H1 (cell line): ENCODE data around the gene ASAP3. TPM values are rescaled to one million over a fixed set of nuclear protein-coding genes. Genes with fewer than 3 reads are reported as not detected.

Experiments used
- CTCF ChIA-PET: fragments of 300-600 bp; sonication (Branson Sonifier 250); formaldehyde crosslinking; loops from one replicate; lab custom pipeline; 2021; ENCODE audit not compliant: partially characterized antibody; lab: Charles Lee
- POLR2A ChIA-PET: fragments of 300-600 bp; sonication (Branson Sonifier 250); formaldehyde crosslinking; loops from one replicate; lab custom pipeline; 2021; ENCODE audit warnings: inconsistent platforms; ENCODE audit not compliant: partially characterized antibody; lab: Charles Lee
- DNase-seq, 2 experiments: peaks; one replicate each; pipeline versions ENCODE4 v3.0.0 to v3.0.0-alpha.2; 2010 to 2022; ENCODE audit warnings: low spot score in 2 of 2, low read depth in 1 of 2, mixed read lengths in 1 of 2
- FAIRE-seq: peaks from 2 replicates; lab custom pipeline; 2011; peaks lifted over from hg19 to GRCh38; lab: Jason Lieb, UNC
- H2AFZ ChIP-seq: 2 replicates; pipeline ENCODE4 v1.8.1; 2012; ENCODE audit warnings: low read length, inconsistent platforms
- H2AK5ac ChIP-seq: 2 replicates; pipeline ENCODE4 v1.6.1; 2013; ENCODE audit warnings: low read depth, low read length
- H2BK120ac ChIP-seq: replicated peaks from 2 replicates; pipeline ENCODE3; 2013; ENCODE audit warnings: low read depth, low read length, inconsistent platforms
- H2BK12ac ChIP-seq: 2 replicates; pipeline ENCODE4 v1.6.1; 2013; ENCODE audit warnings: low read depth, low read length
- H2BK15ac ChIP-seq: 2 replicates; pipeline ENCODE4 v1.6.1; 2013; ENCODE audit warnings: low read length
- H2BK20ac ChIP-seq: 2 replicates; pipeline ENCODE4 v1.6.1; 2013; ENCODE audit warnings: low read length
- H2BK5ac ChIP-seq: 2 replicates; pipeline ENCODE4 v1.6.1; 2013; ENCODE audit warnings: low read depth, low read length
- H3K14ac ChIP-seq: 2 replicates; pipeline ENCODE4 v1.6.1; 2013; ENCODE audit warnings: inconsistent platforms; ENCODE audit not compliant: insufficient read length
- H3K18ac ChIP-seq: 2 replicates; pipeline ENCODE4 v1.6.1; 2013; ENCODE audit warnings: low read length; ENCODE audit errors: extremely low read depth
- H3K23ac ChIP-seq: 2 replicates; pipeline ENCODE4 v1.6.1; 2013; ENCODE audit warnings: inconsistent platforms; ENCODE audit not compliant: insufficient read length
- H3K23me2 ChIP-seq: 2 replicates; pipeline ENCODE4 v1.6.1; 2013; ENCODE audit warnings: low read depth, low read length
- H3K27ac ChIP-seq: 2 replicates; pipeline ENCODE4 v1.6.1; 2011; ENCODE audit warnings: low read depth, low read length, inconsistent platforms
- H3K27me3 ChIP-seq, 4 experiments: replicated peaks in 1 of 4; 1 replicate in 1 of 4; 2 replicates in 3 of 4; pipeline versions ENCODE4 v1.6.1 to v1.8.1; 2011 to 2013; ENCODE audit warnings: low read length in 3 of 4, mild to moderate bottlenecking in 3 of 4, inconsistent platforms in 2 of 4, mixed read lengths in 2 of 4, moderate library complexity in 1 of 4; ENCODE audit not compliant: control insufficient read depth in 3 of 4, insufficient read depth in 3 of 4; ENCODE audit errors: extremely low read depth in 1 of 4
- H3K36me3 ChIP-seq, 4 experiments: 2 replicates each; pipeline versions ENCODE4 v1.6.1 to v1.8.1; 2011 to 2013; ENCODE audit warnings: mild to moderate bottlenecking in 4 of 4, low read length in 3 of 4, moderate library complexity in 2 of 4, control low read depth in 1 of 4, inconsistent platforms in 1 of 4; ENCODE audit not compliant: insufficient read depth in 4 of 4, control insufficient read depth in 2 of 4
- H3K4ac ChIP-seq: replicated peaks from 2 replicates; pipeline ENCODE3; 2013; ENCODE audit warnings: low read length, low read depth, mixed read lengths, inconsistent platforms; ENCODE audit not compliant: insufficient read length
- H3K4me1 ChIP-seq, 4 experiments: replicated peaks in 1 of 4; 1 replicate in 1 of 4; 2 replicates in 3 of 4; pipeline versions ENCODE4 v1.6.1 to v1.8.1; 2011 to 2013; ENCODE audit warnings: low read length in 3 of 4, inconsistent platforms in 2 of 4, mixed read lengths in 1 of 4; ENCODE audit not compliant: insufficient read depth in 4 of 4, control insufficient read depth in 3 of 4
- H3K4me2 ChIP-seq, 2 experiments: 2 replicates each; pipeline versions ENCODE4 v1.6.1 to v1.8.1; 2011 to 2013; ENCODE audit warnings: low read depth in 2 of 2, low read length in 2 of 2, control low read depth in 1 of 2, inconsistent platforms in 1 of 2, mild to moderate bottlenecking in 1 of 2; ENCODE audit not compliant: insufficient read depth in 1 of 2
- H3K4me3 ChIP-seq, 4 experiments: fragments of 200-600, 300-600 bp in 1 of 4; sonication (generic), shearing (Covaris generic), sonication (Bioruptor Twin) in 1 of 4; 2 replicates each; pipeline versions ENCODE4 v1.5.1 to v1.8.1; 2011 to 2016; ENCODE audit warnings: low read length in 4 of 4, low read depth in 3 of 4, control low read depth in 2 of 4, inconsistent platforms in 2 of 4, mild to moderate bottlenecking in 2 of 4, mixed read lengths in 1 of 4, moderate library complexity in 1 of 4; ENCODE audit not compliant: insufficient read depth in 2 of 4; ENCODE audit errors: extremely low read depth in 1 of 4
- H3K56ac ChIP-seq: replicated peaks from 2 replicates; pipeline ENCODE3; 2013; ENCODE audit warnings: low read depth, mild to moderate bottlenecking, mixed read lengths, low read length, inconsistent platforms; ENCODE audit not compliant: insufficient read length
- H3K79me1 ChIP-seq: 2 replicates; pipeline ENCODE4 v1.6.1; 2013; ENCODE audit warnings: low read depth, low read length, control low read depth
- H3K79me2 ChIP-seq, 2 experiments: 2 replicates each; pipeline versions ENCODE4 v1.6.1 to v1.8.1; 2012 to 2013; ENCODE audit warnings: low read length in 2 of 2, mild to moderate bottlenecking in 2 of 2, inconsistent platforms in 1 of 2; ENCODE audit not compliant: insufficient read depth in 2 of 2, control insufficient read depth in 1 of 2
- H3K9ac ChIP-seq, 4 experiments: replicated peaks in 1 of 4; 1 replicate in 1 of 4; 2 replicates in 3 of 4; pipeline versions ENCODE4 v1.6.1 to v1.8.1; 2011 to 2013; ENCODE audit warnings: low read depth in 3 of 4, low read length in 3 of 4, control low read depth in 2 of 4, mild to moderate bottlenecking in 2 of 4, moderate library complexity in 2 of 4, inconsistent platforms in 1 of 4; ENCODE audit errors: extremely low read depth in 1 of 4
- H3K9me3 ChIP-seq, 2 experiments: 2 replicates each; pipeline versions ENCODE4 v1.6.1 to v1.8.1; 2012 to 2013; ENCODE audit warnings: mild to moderate bottlenecking in 2 of 2, moderate library complexity in 2 of 2, control low read depth in 1 of 2, inconsistent platforms in 1 of 2, low read depth in 1 of 2, low read length in 1 of 2, mixed read lengths in 1 of 2; ENCODE audit not compliant: insufficient read depth in 2 of 2
- H4K20me1 ChIP-seq, 2 experiments: replicated peaks in 1 of 2; 2 replicates each; pipeline versions ENCODE3 to v1.8.1; 2011 to 2013; ENCODE audit warnings: inconsistent platforms in 2 of 2, low read length in 2 of 2, mild to moderate bottlenecking in 1 of 2; ENCODE audit not compliant: insufficient read depth in 2 of 2, control insufficient read depth in 1 of 2
- H4K5ac ChIP-seq: 2 replicates; pipeline ENCODE4 v1.6.1; 2013; ENCODE audit warnings: low read length, low read depth, mixed read lengths, inconsistent platforms; ENCODE audit not compliant: insufficient read length
- H4K8ac ChIP-seq: 2 replicates; pipeline ENCODE4 v1.8.0; 2013; ENCODE audit warnings: mild to moderate bottlenecking, moderate library complexity, low read length, inconsistent platforms; ENCODE audit not compliant: insufficient read depth; ENCODE audit errors: extremely low read depth
- H4K91ac ChIP-seq: replicated peaks from 2 replicates; pipeline ENCODE3; 2013; ENCODE audit warnings: low read length, mixed read lengths, inconsistent platforms; ENCODE audit not compliant: insufficient read length
- BACH1 ChIP-seq: IDR thresholded peaks from 2 replicates; pipeline ENCODE4 v1.6.1; 2012; ENCODE audit warnings: low read length, improper control_type of control experiment
- EZH2 ChIP-seq: fragments of 200-600 bp; sonication (generic); IDR thresholded peaks from 2 replicates; pipeline ENCODE4 v1.7.1; 2012; ENCODE audit warnings: low read depth, mild to moderate bottlenecking, moderate library complexity, low read length, inconsistent platforms; ENCODE audit not compliant: severe bottlenecking
- SUZ12 ChIP-seq: fragments of 200-600 bp; sonication (generic); IDR thresholded peaks from 2 replicates; pipeline ENCODE4 v1.6.1; 2012; ENCODE audit warnings: mild to moderate bottlenecking, inconsistent platforms, low read length, moderate library complexity, mixed read lengths
- WGBS, 2 experiments: shearing (Covaris generic) in 1 of 2; methylation state at CpG; one replicate each; pipeline versions ENCODE4 v1.1.6 to v1.1.7; 2013 to 2015; ENCODE audit warnings: low lambda C conversion rate in 2 of 2, mixed read lengths in 2 of 2, inconsistent platforms in 1 of 2, low coverage in 1 of 2, missing lambda C conversion rate in 1 of 2; ENCODE audit not compliant: insufficient replicate concordance in 2 of 2, insufficient coverage in 1 of 2, insufficient read length in 1 of 2; ENCODE audit errors: extremely low coverage in 1 of 2, missing lambda C conversion rate in 1 of 2; 5-methylcytosine and 5-hydroxymethylcytosine counted together
- polyA plus RNA-seq, 7 experiments: library from polyadenylated mRNA; depleted of rRNA in 3 of 7; stranded (reverse) in 5 of 7; unstranded in 2 of 7; fragments of >200 nt in 5 of 7; fragments of 200-250 nt in 2 of 7; gene quantifications; 1 replicate in 5 of 7; 2 replicates in 1 of 7; 4 replicates in 1 of 7; pipeline versions ENCODE4 v1.2.1 to v1.2.3, GENCODE V29; 2011 to 2013; ENCODE audit warnings: missing spikeins in 2 of 7, mixed read lengths in 2 of 7
- total RNA-seq: library from RNA; stranded (reverse); fragmentation: NEBNext Ultra II Directional; extraction: Animal tissue kit (Norgen Biotek cat#: 25700); gene quantifications from 2 replicates; pipeline ENCODE4 v1.2.1, GENCODE V29; 2021

The ASAP3 gene
- total and polyA plus RNA-seq, 2 of the 8 experiments (the other 6 are each of a cell fraction or from before 2014, with no cell fraction given), result 53.1 to 58.0 TPM

- no peaks in the 10 kb centered on the region; a peak in 1 of 4 replicates for H3K9me3 ChIP-seq
- H2BK20ac ChIP-seq, result no peak overlapping the region
- peaks cover 14 to 24% of the 10 kb centered on the region in 2 experiments for H4K20me1 ChIP-seq
- peaks cover 73 to 91% (median 90%) of the 10 kb centered on the region in 4 experiments for H3K27me3 ChIP-seq
- WGBS, 2 experiments, result 64% methylated on average over 6 of the region's 6 CpGs; no CpG with 5 or more reads in 1 of the 2 experiments
- no peak overlapping the region; a peak in 1 of 4 replicates for H3K4me2 ChIP-seq
- no peak overlapping the region for H3K56ac ChIP-seq
- H3K79me1 ChIP-seq, result 0 out of 2 replicates have a peak, but pooled peaks cover 3% of the 10 kb centered on the region
- no peak overlapping the region for H3K14ac ChIP-seq
- no peak overlapping the region for H2AFZ ChIP-seq
- no peak overlapping the region for H2BK5ac ChIP-seq
- no peak overlapping the region for H3K4ac ChIP-seq
- no peak overlapping the region for H2BK12ac ChIP-seq
- H2BK15ac ChIP-seq, result no peak overlapping the region
- H3K79me2 ChIP-seq, result no peaks in the 10 kb centered on the region
- DNase-seq (no peak), FAIRE-seq (no peak)
- no peak overlapping the region for H2AK5ac ChIP-seq
- H4K5ac ChIP-seq, result no peak overlapping the region
- CTCF ChIA-PET, result interaction anchor here (0.7 to 3.4 kb wide), 9 partner anchors 10 to 117 kb away, joined by 3 to 29 read pairs (median 4); partner anchors contain the start of gene ASAP3
- H4K91ac ChIP-seq, result no peak overlapping the region
- no peak overlapping the region for H3K27ac ChIP-seq
- H3K36me3 ChIP-seq, result peaks cover 0 to 3% (median 0%) of the 10 kb centered on the region in 4 experiments; a peak in 2 of 8 replicates
- no peak overlapping the region; a peak in 1 of 7 replicates for H3K9ac ChIP-seq
- POLR2A ChIA-PET, result interaction anchor here (0.9 kb wide), 1 partner anchor 61 kb away, joined by 3 read pairs; the partner anchor contains the start of gene ASAP3
- H3K18ac ChIP-seq, result no peak overlapping the region
- peaks cover 1 to 11% (median 3%) of the 10 kb centered on the region in 4 experiments; a peak in 6 of 7 replicates for H3K4me1 ChIP-seq
- H3K4me3 ChIP-seq, result no peak overlapping the region
- H3K23me2 ChIP-seq, result peaks cover 8% of the 10 kb centered on the region; the same call in 1 of the 2 replicates
- TF ChIP-seq BACH1 (no peak), EZH2 (peak; percentile 50), SUZ12 (peak; percentile 18; the same call in 1 of the 2 replicates)
- no peak overlapping the region for H2BK120ac ChIP-seq
- H4K8ac ChIP-seq, result no peak overlapping the region
- H3K23ac ChIP-seq, result no peak overlapping the region
Observed at GRCh38 chr1:23422941-23423340, 61.0 kb downstream of the ASAP3 start.
